CD4-positive, alpha-beta T cell treated with Interleukin-10 for 1 hour (primary cell): ENCODE data around the gene ATXN3L.

Experiments
- DNase-seq: peaks from one replicate; pipeline ENCODE4 v3.0.0-alpha.2; 2020

ATXN3L gene

GRCh38 chrX:13319953-13320352 lies at the start of gene ATXN3L:
TSS of gene ATXN3L (minus strand) at chrX:13320053. CDS start at chrX:13319934, 119 bp downstream.
- DNase-seq, result no peak

GRCh38 chrX:13369256-13370030 lies 49.6 kb upstream of the ATXN3L start:
- no peak for DNase-seq

GRCh38 chrX:13367950-13368349 lies 48.1 kb upstream of the ATXN3L start:
- DNase-seq, result no peak

- no peak for DNase-seq
Observed at GRCh38 chrX:13366698-13367097, 46.8 kb upstream of the ATXN3L start.

GRCh38 chrX:13365161-13365560 lies 45.3 kb upstream of the ATXN3L start:
- no peak for DNase-seq

GRCh38 chrX:13364230-13364857 lies 44.5 kb upstream of the ATXN3L start:
- no peak for DNase-seq

GRCh38 chrX:13360146-13360545 lies 40.3 kb upstream of the ATXN3L start:
- DNase-seq, result peak; percentile 1

- DNase-seq, result no peak
Observed at GRCh38 chrX:13357925-13358324, 38.1 kb upstream of the ATXN3L start.

GRCh38 chrX:13346646-13347045 lies 26.8 kb upstream of the ATXN3L start:
- DNase-seq, result no peak

- DNase-seq, result no peak
Observed at GRCh38 chrX:13345438-13345837, 25.6 kb upstream of the ATXN3L start.

- no peak for DNase-seq
Observed at GRCh38 chrX:13345037-13345436, 25.2 kb upstream of the ATXN3L start.

- DNase-seq, result no peak
Observed at GRCh38 chrX:13341491-13342101, 21.7 kb upstream of the ATXN3L start.

- no peak for DNase-seq
Observed at GRCh38 chrX:13340182-13340791, 20.4 kb upstream of the ATXN3L start.

- no peak for DNase-seq
Observed at GRCh38 chrX:13339607-13340006, 19.8 kb upstream of the ATXN3L start.

GRCh38 chrX:13338996-13339515 lies 19.2 kb upstream of the ATXN3L start:
- DNase-seq, result no peak

- DNase-seq, result no peak
Observed at GRCh38 chrX:13334491-13334890, 14.6 kb upstream of the ATXN3L start.

GRCh38 chrX:13330446-13330845 lies 10.6 kb upstream of the ATXN3L start:
- DNase-seq, result no peak

- no peak for DNase-seq
Observed at GRCh38 chrX:13327666-13328065, 7.8 kb upstream of the ATXN3L start.

- no peak for DNase-seq
Observed at GRCh38 chrX:13323241-13323640, 3.4 kb upstream of the ATXN3L start.

- DNase-seq, result no peak
Observed at GRCh38 chrX:13317366-13317765, 2.5 kb downstream of the ATXN3L start.

GRCh38 chrX:13311560-13311959 lies 8.3 kb downstream of the ATXN3L start:
- DNase-seq, result no peak

- DNase-seq, result no peak
Observed at GRCh38 chrX:13309631-13310030, 10.2 kb downstream of the ATXN3L start.

GRCh38 chrX:13307041-13307440 lies 12.8 kb downstream of the ATXN3L start:
- no peak for DNase-seq
